Medulla oblongata (tissue), 1 donor: Measurements from ENCODE around the gene PHF10.
"Not testable (repeated sequence)": the region's sequence is repeated elsewhere in the genome, so short reads cannot be mapped to it uniquely, and the experiment has no call there.

Experiments
- DNase-seq: peaks from one replicate; pipeline ENCODE4 v3.0.0-alpha.2; 2015; ENCODE audit errors: extremely low spot score

The PHF10 gene

DNA sequence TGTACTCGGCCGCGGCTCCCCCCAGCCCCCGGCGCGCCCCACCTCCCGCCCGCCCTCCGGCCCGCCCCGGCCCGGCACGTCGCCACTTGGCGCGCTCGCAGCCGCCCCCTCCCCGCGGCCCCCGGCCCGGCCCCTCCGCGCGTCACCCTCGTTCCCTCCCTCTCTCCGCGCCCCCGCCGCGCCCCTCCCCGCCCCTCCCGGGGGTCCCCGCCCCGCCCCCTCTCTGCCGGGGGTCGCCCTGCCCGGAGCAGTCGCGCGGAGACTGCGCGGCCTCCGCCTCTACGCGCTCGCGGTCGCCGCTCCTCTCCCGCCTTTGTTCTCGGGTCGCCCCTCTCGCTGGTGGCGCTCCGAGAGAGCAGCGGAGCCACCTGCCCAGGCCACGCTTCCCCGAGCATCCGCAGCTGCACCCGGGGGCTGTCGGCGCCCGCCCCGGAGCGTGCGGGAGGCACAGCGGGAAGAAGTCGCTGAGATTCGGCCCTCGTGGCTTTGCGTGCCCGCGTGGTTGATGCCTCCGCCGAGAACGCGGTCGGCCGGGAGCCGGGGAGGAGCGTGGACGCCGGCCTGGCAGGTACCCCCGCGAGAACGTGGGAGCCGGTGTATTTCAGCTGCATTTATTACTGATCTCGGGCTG is at the start of gene PHF10:
Gene PHF10, minus strand, starts transcription at position 7 of the 631 bp plus-strand sequence. CDS start 569 bp downstream, outside the sequence.
- DNase-seq, result peak; percentile 37

DNA sequence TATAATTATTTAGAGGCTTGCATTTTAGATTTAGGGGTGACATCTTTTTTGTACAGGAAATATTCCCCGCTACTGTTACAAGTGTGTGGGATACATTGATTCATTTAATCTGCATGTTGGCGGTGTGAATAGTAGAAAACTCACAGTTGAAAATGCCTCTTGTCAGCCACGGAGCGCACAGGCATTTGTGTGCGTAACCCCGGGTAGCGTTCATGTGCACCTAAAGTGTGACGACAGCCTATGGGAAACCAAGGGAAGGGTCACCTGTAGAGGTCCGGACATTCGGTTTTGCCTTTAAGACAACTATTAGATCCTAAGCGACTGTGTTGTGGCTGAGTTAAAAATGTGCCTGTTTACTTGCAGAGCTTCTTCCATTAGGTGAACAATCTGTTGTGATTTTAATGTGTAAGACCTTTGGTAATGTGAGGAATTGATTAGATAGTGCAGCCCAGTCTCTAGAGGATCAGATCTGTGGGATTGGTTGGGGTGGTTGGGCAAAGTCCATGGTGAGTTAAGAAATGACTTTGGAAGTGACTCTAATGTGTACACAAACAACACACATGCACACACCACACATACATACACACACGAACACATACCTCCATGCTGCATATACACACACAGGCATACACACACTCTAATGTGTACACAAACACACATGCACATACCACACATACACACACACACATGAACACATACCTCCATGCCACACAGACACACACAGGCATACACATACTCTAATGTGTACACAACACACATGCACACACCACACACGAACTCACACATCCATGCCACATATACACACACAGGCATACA is 42.8 kb upstream of the PHF10 start:
- no peak for DNase-seq

DNA sequence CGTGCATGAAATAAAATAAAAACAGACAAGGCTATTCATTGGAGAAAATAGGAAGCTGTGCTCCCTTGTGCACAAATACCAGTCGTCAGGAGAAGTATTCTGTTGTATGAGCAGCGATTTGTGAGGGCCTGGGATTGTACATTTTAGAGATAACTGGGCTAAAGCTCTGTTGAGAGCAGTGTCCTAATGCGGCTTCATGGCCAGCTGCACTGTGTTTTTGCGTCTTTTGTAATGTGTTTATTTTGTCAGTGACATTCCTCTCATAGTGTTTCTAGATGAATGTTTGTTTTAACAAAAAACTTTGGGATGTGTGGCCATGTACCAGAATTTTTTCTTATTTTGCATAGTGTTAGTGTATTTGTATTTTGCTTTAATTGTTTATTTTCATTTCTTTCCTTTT is 41.9 kb upstream of the PHF10 start:
- DNase-seq, result no peak

DNA sequence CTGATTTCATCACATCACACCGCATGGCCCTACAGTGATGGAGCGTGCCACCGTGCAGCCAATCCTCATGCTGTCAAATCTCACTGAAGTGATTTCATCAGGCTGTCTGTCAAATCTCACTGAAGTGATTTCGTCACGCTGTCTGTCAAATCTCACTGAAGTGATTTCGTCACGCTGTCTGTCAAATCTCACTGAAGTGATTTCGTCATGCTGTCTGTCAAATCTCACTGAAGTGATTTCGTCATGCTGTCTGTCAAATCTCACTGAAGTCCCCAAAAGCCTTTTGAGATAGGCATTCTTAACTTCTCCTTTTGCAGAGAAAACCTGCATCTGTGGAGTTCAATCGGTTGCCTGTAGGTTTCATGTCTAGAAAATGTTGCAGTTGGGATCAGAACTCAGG is 41.5 kb upstream of the PHF10 start:
- not testable (repeated sequence) for DNase-seq

DNA sequence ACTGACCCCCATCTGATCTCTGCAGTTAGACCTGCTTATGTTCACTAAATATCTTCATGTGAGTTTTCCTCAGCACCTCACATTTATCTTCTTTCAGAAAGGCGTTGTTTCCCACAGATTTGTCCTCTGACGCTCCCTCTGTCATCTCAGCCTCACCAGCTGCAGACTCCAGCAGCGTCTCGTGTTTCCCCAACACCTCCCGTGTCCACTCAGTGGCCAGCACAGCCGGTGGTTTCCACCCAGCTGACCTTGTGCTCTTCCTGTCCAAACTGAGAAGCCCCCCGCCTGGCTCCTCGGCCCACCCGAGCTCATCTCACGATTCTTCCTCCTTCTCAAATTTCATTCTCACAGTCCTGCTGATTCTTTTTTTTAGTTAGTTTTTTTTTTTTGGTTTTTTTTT is 39.6 kb upstream of the PHF10 start:
- no peak for DNase-seq

DNA sequence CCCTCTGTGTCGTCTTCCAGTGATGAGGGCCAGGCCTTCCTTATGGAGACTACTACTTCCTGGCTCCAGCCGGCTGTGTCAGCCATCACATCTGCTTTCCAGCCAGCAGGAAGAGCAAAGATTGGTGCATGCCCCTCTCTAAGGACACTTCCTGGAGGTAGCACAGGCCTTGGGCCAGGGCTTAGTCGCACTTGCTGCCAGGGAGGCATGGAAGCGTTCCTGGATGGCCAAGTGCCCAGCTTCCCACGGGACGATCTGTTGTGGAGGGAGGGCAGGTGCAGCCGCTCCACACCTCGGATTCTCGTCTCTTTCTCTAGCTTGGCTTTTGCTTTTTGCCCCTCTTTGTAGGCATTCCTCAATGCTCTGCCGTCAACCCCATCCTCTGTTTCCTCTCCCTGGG is 39.0 kb upstream of the PHF10 start:
- no peak for DNase-seq

DNA sequence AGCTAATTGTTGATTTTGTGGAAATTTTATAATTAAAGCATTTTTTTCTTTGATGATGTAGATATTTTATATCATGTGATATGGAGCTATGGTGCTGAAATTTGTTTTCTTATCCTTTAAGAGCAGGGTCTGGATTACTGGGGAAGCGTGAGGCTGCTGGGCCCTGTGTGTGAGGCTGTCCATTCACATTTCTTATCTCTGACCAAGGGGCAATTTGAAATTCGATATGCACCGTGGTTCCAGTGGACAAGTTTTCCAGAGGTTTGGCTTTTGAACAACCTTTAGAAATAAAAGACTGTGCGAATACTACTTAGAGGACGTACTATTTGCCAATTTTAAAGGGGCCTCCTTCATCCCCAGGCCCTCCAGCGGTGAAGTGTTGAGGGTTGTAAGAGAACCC is 30.9 kb upstream of the PHF10 start:
- DNase-seq, result no peak

DNA sequence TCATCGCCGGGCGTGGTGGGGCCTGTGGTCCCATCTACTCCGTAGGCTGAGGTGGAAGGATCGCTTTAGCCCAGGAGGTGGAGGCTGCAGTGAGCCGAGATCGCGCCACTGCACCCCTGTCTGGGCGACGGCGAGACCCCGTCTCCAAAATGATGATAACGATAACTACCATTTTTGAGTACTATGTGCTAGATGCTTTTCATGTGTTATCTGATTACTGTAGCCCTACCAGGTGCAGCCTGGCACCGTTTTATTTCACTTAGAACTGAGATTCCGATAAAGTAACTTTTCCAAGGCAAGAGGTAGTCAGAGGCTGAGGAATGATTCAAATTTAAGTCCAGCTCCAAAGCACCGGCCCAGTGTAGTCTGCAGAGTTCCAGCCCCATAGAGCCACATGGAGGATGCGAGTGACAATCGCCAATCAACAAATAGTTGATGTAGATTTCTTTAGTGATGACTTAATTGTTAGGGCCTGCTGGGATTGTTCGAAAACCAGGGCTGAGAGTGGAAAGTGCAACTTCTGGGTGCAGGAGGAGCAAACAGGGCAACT is 27.8 kb upstream of the PHF10 start:
- DNase-seq, result peak; percentile 23

DNA sequence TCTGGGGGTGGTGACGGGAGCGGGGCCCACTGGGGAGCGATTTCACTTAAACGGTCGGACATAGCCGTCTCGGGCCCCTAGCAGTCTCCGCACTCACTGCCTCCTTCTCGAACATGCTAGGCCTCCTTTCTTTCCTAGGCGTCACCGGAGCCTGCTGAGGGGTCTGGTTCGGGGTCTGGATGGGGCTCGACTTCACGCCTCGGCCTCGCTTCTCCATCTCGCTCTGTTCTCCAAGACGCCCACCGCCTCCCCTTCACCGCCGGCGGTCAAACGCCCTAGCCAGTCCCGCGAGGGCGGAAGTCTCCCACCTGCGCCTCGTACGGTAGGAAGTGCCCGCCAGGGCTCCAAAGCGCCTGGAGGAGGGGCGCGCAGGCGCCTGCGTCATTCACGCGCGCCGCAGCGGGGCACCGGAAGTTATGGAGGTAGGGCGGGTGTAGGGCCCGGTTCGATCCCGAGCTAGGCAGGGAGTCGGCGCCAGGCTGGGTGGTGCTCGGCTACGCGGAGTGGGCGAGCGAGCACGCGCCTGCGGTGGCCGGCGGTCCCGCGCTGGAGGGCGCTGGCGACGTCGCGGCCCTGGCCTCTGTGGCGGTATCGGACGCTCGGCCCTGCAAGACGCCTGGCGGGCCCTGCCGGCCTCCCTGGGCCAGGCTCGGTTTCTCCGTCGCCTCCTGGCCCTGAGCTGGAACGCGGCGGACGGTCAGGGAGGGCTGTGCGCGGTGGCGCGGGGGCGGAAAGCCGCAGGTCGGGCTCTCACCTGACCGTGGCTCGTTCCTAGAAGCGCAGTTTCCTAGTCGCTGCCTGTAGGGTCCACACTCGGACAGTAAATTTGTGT is 27.2 kb upstream of the PHF10 start, which contains the start of the genes DYNLT2 and ERMARD:
Gene DYNLT2, minus strand, starts transcription at position 331 of the 832 bp plus-strand sequence. Its CDS starts 114 bp downstream, at position 217.
Gene ERMARD, plus strand, starts transcription at position 381 of the 832 bp plus-strand sequence. Its CDS starts 36 bp downstream, at position 417.
- peak; percentile 93 for DNase-seq

DNA sequence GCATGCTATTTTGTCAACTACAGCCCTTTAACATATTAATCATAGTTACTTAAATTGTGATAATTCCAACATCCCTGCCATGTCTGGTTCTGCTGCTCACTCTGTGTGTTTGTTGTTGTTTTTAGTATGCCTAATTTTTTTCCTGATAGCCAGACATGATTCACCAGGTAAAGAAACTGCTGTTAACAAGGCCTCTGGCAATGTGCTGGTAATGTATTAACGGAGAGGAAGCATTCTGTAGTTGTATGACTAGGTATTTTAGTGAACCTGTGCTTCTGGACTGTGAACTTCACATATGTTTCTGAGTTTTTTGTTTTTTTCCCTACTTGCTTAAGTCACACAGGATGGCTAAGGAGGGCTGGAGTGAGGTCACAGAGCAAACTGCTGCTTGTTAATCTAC is 22.3 kb upstream of the PHF10 start:
- no peak for DNase-seq

DNA sequence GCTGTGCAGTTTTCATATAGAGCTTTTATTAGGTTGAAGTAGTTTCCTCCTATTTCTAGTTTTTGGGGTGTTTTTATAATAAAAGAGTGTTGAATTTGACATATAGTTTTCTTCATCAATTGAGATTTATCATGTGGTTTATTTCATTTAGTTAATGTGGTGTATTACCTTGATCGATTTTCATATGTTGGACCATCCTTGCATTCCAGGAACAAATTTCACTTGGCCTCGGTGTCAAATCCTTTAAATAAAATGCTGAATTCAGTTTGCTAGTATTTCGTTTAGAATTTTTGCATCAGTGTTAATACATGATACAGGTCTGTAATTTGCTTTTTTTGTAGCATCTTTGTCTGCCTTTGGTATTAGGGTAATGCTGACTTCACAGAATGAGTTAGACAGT is 21.1 kb upstream of the PHF10 start:
- DNase-seq, result no peak

DNA sequence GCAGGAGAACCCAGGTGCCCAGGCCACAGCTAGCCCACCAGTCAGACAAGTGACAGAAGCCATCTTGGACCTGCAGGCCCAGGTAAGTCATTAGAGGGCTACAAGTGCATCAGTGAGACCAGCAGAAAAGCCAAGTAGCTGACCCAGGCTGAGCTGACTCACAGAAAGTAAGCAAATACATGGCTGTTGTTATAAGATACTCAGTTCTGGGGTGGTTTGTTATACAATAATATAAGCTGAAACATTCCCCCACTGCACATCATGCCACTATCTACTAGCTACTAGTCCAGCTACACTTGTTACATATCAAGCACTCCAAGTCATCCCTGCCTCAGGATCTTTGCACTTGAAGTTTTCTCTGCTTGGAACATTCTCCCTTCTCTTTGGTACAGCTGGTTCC is 17.0 kb upstream of the PHF10 start:
- DNase-seq, result no peak

DNA sequence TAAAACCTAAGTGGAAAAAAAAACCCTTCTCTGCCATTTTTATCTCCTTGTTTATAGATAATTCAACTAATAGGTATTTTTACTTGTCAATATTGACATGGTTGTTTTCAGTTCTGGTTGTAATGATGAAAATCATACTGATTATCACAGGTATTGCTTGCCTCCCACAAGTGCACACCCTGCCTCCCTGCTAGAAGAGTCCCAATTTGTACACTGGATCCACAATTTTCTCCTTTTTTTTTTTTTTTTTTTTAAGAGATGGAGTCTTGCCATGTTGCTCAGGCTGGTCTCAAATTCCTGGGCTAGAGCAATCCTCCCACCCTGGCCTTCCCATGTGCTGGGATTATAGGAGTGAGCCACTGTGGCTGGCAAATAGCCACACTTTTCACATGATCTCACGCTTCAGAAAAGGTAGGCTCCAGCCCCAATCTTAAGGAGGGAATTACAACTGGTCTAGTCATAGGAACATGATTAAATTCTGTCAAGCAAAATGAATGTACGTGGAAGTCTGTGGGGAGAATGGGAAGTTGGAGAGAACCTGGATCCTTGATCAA is 14.8 kb upstream of the PHF10 start:
- DNase-seq, result no peak

DNA sequence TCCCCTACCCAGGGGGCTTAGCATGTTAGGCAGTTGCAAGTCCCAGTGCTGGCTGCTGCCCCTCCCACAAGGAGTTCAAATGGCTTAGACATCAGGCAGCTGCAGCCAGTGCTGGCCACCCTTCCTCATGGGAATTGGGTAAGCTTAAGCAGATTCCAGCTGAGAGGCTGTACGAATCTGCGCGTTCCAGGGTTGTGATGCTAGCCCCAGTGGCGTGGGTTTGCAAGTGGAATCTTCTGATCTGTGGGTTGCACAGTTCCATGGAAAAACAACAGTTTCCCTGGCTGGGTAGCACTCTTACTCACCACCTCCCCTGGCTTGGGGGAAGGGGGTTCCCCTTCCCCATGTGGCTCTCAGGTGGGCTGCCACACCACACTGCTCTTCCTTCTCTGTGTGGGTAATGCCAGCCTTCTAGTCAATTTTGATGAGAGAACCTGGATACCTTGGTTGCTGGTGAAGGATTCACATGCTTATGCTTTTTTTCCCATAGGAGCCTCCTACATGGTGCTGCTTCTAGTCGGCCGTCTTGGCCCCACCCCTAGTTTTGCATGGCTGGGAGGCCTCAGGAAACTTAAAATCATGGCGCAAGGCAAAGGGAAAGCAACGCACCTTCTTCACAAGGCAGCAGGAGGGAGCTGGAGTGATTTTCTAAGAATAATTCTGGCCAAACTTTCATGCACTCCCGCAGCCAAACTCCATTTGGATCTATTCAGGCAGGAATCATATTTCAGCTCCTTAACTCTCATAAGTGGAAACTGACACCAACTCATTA is 14.1 kb upstream of the PHF10 start:
- DNase-seq, result no peak

DNA sequence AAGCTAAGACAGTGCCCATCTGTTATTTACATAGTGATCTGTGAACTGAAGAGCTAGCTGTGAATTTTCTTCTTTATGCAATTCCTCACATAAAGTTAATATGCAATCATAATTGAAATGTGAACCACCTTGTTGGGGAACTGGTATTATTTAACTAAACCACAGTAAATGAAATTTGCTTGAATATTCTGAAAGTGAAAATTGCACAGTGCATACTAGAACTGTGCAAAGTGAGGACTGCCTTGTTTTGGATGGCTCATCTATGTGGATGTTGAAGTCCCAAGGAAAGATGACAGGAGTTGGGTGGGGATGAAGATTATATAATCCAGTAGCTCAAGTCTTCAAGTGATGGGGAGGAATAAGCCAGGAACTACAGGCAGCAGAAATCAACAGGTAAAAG is 5.7 kb upstream of the PHF10 start:
- DNase-seq, result no peak

DNA sequence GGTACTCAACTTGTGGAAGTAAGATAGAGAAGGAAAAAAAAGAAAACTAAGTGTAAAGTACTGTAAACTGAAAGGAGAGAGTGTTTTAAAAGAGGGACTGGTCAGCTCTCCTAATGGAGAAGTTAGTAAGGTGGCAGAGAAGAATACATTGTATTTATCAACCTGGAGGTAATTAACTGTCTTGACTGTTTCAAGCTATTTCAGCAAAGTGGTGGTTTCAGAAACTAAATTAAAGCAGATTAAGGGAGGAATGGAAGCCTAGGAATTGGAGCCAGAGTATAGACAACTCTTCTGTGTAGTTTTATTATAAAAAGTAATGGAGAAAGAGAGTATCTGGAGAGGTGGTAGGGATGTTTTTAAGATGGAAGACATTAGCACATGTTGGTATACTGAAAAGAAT is 2.7 kb upstream of the PHF10 start:
- no peak for DNase-seq

DNA sequence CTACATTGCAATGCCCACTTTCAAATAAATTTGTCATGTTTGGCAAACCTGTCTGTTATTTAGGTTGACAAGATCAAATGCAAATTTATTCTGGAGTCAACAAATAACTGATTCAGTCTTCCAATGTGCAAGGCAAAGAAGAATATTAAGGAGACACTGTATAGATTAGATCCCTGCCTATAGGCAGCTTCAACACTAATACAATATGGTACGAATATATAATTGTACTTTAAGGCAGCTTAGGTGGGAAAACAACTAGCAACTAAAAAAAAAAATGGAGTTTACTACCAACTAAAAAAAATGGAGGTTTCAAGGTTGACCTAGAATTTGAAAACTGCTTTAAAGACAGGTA is 1.7 kb upstream of the PHF10 start:
- no peak for DNase-seq

DNA sequence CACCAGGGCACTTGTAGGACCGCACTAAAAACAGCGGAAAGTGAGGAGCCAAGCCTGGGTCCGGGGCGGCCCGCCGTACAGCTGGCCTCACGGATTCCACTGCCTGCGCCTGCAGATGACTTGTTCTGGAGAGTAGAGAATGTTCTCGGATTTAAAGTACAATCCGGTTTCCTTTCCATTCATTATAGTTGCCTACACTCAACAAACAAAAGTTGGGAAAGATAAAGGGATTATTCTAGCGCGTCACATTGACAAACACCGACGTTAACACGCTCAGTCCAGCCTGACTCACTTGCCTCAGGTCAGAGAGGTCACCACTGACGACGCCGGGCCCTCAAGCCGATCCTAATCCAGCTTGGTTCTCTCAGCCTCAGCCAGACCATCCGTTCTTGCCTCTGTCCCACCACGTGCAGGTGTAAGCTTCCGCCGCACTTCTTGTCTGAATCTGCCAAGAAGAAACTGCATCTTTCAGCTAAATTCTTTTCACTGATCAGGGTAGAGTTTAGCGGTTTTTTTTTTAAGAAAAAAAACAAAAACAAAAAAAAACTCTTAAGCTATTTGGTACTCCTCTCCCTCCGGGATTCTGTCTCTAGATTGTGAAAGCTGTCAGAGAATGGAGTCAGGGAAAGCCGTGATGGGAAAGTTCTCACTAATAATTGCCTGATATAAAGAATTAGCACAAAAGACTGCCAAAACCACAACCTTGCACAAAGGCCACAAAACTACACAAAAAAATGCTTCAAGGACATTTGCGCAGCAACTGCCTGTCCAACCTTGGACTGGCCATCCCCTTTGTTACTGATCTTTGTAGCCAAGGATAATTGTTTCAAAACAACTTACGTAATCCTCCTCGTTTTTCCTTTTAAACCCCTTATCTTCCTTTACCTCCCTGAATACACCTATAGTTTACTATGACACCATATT is 1.1 kb upstream of the PHF10 start:
- peak; percentile 56 for DNase-seq

DNA sequence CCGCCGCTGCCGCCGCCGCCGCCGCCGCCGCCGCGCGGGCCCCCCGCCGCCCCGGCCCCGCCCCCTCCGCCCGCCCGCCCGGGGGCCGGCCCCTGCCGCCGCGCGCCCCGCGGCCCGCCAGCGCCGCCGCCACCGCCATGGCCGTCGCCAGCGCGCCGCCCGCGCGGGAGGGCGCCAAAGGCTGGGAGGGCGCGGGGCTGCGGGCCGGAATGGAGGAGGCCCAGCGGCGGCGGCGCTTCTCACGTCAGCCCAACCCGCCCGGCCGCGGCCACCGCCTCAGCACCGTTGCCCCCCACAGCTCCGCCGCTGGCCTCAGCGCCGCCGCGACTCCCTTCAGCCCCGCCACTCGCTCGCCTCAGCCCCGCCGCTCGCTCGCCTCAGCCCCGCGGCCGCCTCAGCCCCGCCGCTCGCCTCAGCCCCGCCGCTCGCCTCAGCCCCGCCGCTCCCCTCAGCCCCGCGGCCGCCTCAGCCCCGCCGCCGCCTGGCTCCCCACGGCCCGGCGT is 258 bp downstream of the PHF10 start:
- DNase-seq, result peak; percentile 21
